ENCODE measurements around the gene YOD1.
"Not testable (repeated sequence)": the region's sequence is repeated elsewhere in the genome, so short reads cannot be mapped to it uniquely, and the experiment has no call there.

The YOD1 gene

DNA sequence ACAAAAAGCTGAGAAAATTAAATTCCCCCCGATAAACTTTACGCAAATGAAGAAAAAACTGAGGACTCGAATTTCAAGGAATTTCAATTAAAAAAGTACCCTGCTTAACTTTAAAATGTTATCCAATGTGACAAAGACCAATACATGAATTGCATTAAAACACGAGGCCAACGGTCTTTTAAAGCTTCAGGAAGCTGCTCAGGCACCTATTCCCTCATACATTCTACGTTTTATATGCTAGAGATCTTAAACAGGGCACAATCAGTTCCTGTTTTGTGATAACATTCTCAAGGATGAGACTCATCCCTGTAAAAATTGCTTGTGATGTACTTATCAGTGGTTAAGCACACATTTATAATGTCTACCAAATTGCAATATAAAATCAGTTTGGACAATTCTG lies 3.0 kb downstream of the YOD1 start:
- H3K27ac ChIP-seq, result no peak overlapping the region
- TF ChIP-seq, protein P1, sequence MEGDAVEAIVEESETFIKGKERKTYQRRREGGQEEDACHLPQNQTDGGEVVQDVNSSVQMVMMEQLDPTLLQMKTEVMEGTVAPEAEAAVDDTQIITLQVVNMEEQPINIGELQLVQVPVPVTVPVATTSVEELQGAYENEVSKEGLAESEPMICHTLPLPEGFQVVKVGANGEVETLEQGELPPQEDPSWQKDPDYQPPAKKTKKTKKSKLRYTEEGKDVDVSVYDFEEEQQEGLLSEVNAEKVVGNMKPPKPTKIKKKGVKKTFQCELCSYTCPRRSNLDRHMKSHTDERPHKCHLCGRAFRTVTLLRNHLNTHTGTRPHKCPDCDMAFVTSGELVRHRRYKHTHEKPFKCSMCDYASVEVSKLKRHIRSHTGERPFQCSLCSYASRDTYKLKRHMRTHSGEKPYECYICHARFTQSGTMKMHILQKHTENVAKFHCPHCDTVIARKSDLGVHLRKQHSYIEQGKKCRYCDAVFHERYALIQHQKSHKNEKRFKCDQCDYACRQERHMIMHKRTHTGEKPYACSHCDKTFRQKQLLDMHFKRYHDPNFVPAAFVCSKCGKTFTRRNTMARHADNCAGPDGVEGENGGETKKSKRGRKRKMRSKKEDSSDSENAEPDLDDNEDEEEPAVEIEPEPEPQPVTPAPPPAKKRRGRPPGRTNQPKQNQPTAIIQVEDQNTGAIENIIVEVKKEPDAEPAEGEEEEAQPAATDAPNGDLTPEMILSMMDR (IDR thresholded peaks at IDR 0.05), result no peak
- no peak for TF ChIP-seq ZFX (IDR thresholded peaks at IDR 0.05; ENCODE audit: borderline replicate concordance)

DNA sequence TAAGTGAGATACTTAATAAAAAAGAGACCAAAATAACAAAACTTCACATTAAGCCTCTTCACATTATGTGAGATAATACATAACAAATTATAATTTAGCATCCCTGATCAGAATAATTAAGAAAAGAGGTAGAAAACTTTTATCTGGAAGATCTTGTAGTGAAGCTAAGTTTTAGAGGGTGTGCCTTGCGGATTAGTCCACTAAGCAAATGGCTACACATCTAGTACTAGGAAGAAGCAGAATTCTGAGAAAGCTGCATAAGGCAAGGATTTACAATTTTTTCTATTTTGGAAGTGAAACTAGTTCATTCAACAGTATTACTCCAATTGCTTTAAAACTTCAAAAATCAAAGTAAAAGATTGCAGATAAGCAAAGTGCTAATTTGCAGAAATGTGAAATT lies 3.5 kb downstream of the YOD1 start:
- no peak overlapping the region for H3K27ac ChIP-seq
- TF ChIP-seq, protein P1 (IDR thresholded peaks at IDR 0.05), result no peak
- no peak for TF ChIP-seq ZFX (IDR thresholded peaks at IDR 0.05; ENCODE audit: borderline replicate concordance)

DNA sequence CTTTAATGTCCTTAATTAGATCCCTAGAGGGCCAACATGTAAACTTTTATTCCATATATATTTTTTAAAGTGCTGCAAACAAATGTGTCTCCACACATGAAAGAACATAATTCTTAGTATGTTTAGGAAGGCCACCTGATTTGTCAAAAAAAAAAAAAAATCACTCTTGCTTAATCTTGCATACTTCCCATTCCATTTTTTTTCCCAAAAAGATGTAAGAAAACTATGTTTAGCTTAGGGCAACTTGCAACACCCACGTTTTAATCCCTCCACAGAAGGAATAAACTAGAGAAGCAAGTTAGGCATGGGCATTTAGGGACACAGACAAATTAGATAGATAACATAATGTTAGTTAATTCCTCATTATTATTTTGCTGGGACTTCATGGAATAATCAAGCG lies 5.6 kb downstream of the YOD1 start:
- H3K27ac ChIP-seq, result peak overlapping the region; percentile 58; the same call in 1 of the 2 replicates
- TF ChIP-seq, protein P1 (IDR thresholded peaks at IDR 0.05), result no peak
- no peak for TF ChIP-seq ZFX (IDR thresholded peaks at IDR 0.05; ENCODE audit: borderline replicate concordance)

DNA sequence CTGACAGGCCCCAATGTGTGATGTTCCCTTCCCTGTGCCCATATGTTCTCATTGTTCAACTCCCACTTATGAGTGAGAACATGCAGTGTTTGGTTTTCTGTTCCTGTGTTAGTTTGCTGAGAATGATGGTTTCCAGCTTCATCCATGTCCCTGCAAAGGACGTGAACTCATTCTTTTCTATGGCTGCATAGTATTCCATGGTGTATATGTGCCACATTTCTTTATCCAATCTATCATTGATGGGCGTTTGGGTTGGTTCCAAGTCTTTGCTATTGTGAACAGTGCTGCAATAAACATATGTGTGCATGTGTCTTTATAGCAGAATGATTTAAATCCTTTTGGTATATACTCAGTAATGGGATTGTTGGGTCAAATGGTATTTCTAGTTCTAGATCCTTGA lies 9.6 kb downstream of the YOD1 start:
- not testable (repeated sequence) for H3K27ac ChIP-seq

DNA sequence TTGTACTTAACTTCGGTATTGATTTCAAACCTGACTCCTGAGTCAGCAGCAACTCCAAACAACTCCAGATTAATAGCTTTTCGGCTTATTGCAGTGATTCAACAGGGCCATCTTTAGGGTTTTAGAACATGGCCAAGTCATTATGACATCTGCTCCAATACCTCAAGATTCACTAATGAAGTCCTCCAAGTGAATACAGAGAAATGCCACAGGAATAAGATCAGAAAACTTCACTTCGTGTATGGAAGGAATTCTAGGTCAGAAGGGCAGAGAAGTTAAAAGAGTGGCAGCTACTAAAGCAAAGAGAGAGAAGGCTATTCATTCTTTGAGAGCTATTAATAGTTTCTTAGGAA lies 10.9 kb downstream of the YOD1 start:
- TF ChIP-seq, protein P1 (IDR thresholded peaks at IDR 0.05), result no peak
- no peak for TF ChIP-seq ZFX (IDR thresholded peaks at IDR 0.05; ENCODE audit: borderline replicate concordance)
- peak overlapping the region; percentile 7; the same call in 1 of the 2 replicates for H3K27ac ChIP-seq

DNA sequence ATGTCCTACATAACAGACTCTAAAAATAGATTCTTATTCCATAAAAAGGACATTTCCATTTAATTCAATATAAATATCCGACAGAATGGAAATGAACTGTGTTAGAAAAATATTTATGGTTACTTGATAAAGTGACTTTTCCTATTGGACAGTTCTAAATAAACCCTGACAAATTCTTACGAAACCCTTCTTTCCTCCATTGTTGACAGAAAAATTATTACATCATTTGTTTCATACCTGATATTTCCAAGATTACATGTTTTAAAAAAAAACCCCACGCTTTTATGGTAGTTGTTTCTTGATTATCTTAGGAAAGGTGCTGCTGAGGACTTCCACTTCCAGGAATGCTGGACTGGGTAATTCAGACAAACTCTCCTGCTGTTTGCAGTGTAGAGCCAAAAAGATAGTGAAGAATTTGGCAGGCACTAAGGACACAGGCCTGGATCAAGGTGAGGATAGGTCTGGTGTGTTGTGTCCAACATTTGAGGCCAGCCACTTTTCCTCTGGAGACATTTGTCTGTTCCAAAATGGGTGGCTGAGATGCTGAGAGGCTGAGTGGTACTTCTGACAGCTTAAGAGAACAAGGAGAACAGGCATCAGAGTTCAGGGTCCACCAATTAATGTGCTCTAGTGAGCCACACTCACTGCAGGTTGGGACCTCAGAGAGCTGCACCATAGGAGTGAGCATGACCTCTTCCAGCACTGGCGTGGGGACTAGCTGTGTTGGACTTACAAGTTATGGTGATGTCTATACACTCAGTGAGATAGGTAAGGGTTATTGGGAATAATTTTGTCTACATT lies 11.4 kb downstream of the YOD1 start:
- peak overlapping the region; percentile 7; the same call in 1 of the 2 replicates for H3K27ac ChIP-seq
- no peak for TF ChIP-seq ZFX (IDR thresholded peaks at IDR 0.05; ENCODE audit: borderline replicate concordance)
- TF ChIP-seq, protein P1 (IDR thresholded peaks at IDR 0.05), result no peak

DNA sequence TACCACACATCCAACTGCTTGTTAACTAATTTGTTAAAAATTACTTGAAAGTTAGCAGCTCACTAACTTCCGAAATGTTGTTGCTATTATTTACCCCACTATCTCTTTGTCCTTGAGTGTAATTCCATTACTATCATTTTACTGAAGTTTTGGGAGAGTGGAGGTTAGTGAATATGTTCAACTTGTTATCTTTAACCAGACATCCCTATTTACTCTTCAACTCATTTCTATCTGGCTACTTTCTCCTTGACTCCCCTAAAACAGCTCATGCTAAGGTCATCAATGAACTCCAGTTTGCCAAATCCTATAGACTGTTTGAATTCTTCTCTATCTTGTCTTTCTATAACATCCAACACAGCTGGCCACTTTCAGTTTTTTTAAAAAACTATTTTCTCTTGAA lies 14.1 kb downstream of the YOD1 start:
- H3K27ac ChIP-seq, result no peak overlapping the region
- no peak for TF ChIP-seq ZFX (IDR thresholded peaks at IDR 0.05; ENCODE audit: borderline replicate concordance)
- TF ChIP-seq, protein P1 (IDR thresholded peaks at IDR 0.05), result no peak

All from 22Rv1 (cell line).